A673 (cell line): ENCODE data around the gene ZBED2. TPM values are rescaled to one million over a fixed set of nuclear protein-coding genes. Genes with fewer than 3 reads are reported as not detected.

ENCODE experiments used
- BruUV-seq: library from RNA; stranded (reverse); fragments of 400-500 nt; replicated peaks from 2 replicates; lab custom pipeline; 2021; lab: Mats Ljungman, UMichigan
- CTCF ChIA-PET: fragments of 300-600 bp; sonication (Branson Sonifier 250); formaldehyde crosslinking; loops from one replicate; lab custom pipeline; 2022; ENCODE audit warnings: antibody characterized with exemption; lab: Charles Lee
- POLR2A ChIA-PET: fragments of 300-600 bp; sonication (Branson Sonifier 250); formaldehyde crosslinking; loops from one replicate; lab custom pipeline; 2022; ENCODE audit warnings: antibody characterized with exemption; ENCODE audit not compliant: low non-redundant PET; lab: Charles Lee
- DNase-seq: peaks from one replicate; pipeline ENCODE4 v3.0.0-alpha.2; 2015; ENCODE audit warnings: low spot score
- H3K27ac ChIP-seq: fragments of 200-600 bp; sonication (generic); 2 replicates; pipeline ENCODE4 v1.5.1; 2016; ENCODE audit warnings: mixed run types, low read depth, mild to moderate bottlenecking, mixed read lengths, antibody characterized with exemption, low read length; ENCODE audit not compliant: poor library complexity, severe bottlenecking
- H3K27me3 ChIP-seq: fragments of 200-600 bp; sonication (generic); replicated peaks from 2 replicates; pipeline ENCODE4 v1.6.1; 2017; ENCODE audit warnings: mixed run types, low read depth, mild to moderate bottlenecking, mixed read lengths, antibody characterized with exemption, low read length; ENCODE audit not compliant: insufficient read depth, poor library complexity
- H3K36me3 ChIP-seq: fragments of 200-600 bp; sonication (generic); 2 replicates; pipeline ENCODE4 v1.6.1; 2016; ENCODE audit warnings: mixed run types, mild to moderate bottlenecking, mixed read lengths, antibody characterized with exemption, low read length; ENCODE audit not compliant: insufficient read depth, poor library complexity, severe bottlenecking
- H3K4me1 ChIP-seq: fragments of 200-600 bp; sonication (generic); 2 replicates; pipeline ENCODE4 v1.6.1; 2017; ENCODE audit warnings: mixed run types, mild to moderate bottlenecking, mixed read lengths, antibody characterized with exemption, low read length; ENCODE audit not compliant: insufficient read depth, poor library complexity, severe bottlenecking
- H3K4me3 ChIP-seq: fragments of 200-600 bp; sonication (generic); 2 replicates; pipeline ENCODE4 v1.5.1; 2016; ENCODE audit warnings: low read depth, mixed run types, mild to moderate bottlenecking, mixed read lengths, low read length; ENCODE audit not compliant: poor library complexity, severe bottlenecking
- H3K9me3 ChIP-seq: fragments of 200-600 bp; sonication (generic); 2 replicates; pipeline ENCODE4 v1.6.1; 2016; ENCODE audit warnings: mixed run types, low read depth, mild to moderate bottlenecking, mixed read lengths, antibody characterized with exemption, low read length; ENCODE audit not compliant: poor library complexity, severe bottlenecking
- EZH2 ChIP-seq: fragments of 200-600 bp; sonication (generic); IDR thresholded peaks from 2 replicates; pipeline ENCODE4 v1.6.1; 2017; ENCODE audit warnings: borderline replicate concordance, low read depth, mild to moderate bottlenecking, mixed read lengths, antibody characterized with exemption, low read length; ENCODE audit not compliant: poor library complexity, severe bottlenecking
- intact Hi-C: fragments of 100-400 bp; cut with micrococcal nuclease; formaldehyde crosslinking; loops from one replicate; pipeline ENCODE4 v1.10.0; 2022; ENCODE audit not compliant: unreplicated experiment
- total RNA-seq: library from RNA; stranded (reverse); gene quantifications from 2 replicates; pipeline ENCODE4 v1.2.3, GENCODE V29; 2021
- TF ChIP-seq, protein P1 (sequence below): fragments of 300-800, 200-600 bp; sonication (generic); conservative IDR thresholded peaks from 2 replicates; pipeline ENCODE4 v1.5.1; 2017; ENCODE audit warnings: low read depth, mild to moderate bottlenecking, antibody characterized with exemption, low read length, moderate library complexity, mixed read lengths

Gene ZBED2
- total RNA-seq, 1 experiment from 2014 or later, result not detected

DNA sequence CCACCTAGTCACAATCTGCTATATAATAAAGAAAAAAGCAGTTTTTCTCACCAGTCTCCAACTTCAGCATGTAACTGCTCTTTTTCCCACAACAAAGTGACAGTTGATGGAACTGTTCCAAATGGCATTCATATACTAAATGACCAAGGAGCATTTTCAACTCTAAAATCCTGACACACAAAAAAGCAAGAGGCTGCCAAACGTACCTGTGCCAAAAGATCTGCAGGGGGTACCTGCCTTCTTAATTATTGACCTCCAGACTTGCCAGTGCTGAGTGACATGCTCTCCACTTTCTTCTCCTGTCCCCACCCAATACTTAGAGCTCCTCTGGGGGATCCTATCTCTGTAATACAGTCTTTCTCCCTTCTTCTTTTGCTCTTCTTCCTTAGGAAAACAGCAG lies 18.0 kb downstream of the ZBED2 start:
- Histone ChIP-seq H3K27me3 (no peaks in the 10 kb centered on the region), H3K36me3 (no peaks in the 10 kb centered on the region), H3K4me1 (no peaks in the 10 kb centered on the region), H3K9me3 (no peaks in the 10 kb centered on the region), H3K4me3 (no peak overlapping the region), H3K27ac (no peak overlapping the region)
- POLR2A ChIA-PET, result no interaction called here
- no TSS peak for BruUV-seq
- CTCF ChIA-PET, result interaction anchor here (1.1 kb wide), 1 partner anchor 114 kb away, joined by 9 read pairs; no protein-coding TSS in a partner anchor
- no peak for TF ChIP-seq EZH2
- TF ChIP-seq, protein P1, sequence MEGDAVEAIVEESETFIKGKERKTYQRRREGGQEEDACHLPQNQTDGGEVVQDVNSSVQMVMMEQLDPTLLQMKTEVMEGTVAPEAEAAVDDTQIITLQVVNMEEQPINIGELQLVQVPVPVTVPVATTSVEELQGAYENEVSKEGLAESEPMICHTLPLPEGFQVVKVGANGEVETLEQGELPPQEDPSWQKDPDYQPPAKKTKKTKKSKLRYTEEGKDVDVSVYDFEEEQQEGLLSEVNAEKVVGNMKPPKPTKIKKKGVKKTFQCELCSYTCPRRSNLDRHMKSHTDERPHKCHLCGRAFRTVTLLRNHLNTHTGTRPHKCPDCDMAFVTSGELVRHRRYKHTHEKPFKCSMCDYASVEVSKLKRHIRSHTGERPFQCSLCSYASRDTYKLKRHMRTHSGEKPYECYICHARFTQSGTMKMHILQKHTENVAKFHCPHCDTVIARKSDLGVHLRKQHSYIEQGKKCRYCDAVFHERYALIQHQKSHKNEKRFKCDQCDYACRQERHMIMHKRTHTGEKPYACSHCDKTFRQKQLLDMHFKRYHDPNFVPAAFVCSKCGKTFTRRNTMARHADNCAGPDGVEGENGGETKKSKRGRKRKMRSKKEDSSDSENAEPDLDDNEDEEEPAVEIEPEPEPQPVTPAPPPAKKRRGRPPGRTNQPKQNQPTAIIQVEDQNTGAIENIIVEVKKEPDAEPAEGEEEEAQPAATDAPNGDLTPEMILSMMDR, result no peak
- intact Hi-C loops, result no loop called here
- no peak for DNase-seq

DNA sequence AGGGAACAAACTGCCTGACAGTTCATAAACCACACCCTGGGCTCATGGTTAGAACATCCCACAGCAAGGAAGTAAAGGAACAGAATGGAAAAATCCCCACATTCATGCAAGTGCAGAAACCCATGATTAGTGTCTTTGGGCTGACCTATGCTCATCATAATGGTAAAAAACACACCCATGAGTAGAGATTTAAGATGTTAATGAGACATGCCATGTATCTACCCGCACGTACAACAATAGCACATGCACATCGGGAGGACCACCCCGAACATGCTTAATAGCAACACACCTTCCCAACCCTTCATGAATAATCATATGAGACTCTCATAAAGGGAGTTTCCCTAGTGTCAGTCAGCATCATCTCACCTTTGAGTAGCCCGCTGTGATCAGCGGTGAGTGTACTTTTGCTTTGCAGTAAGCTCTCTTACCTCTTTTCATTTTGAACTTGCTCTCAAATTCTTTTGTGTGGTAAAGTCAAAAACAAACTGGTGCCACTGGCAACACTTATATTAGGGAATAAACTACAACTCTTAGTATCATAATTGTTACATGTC lies 23.2 kb downstream of the ZBED2 start:
- no peak for DNase-seq
- CTCF ChIA-PET, result no interaction called here
- H3K27me3 ChIP-seq, result no peaks in the 10 kb centered on the region
- H3K36me3 ChIP-seq, result no peaks in the 10 kb centered on the region
- H3K4me1 ChIP-seq, result no peaks in the 10 kb centered on the region
- intact Hi-C loops, result no loop called here
- no peak overlapping the region for H3K27ac ChIP-seq
- H3K4me3 ChIP-seq, result no peak overlapping the region
- TF ChIP-seq EZH2, result no peak
- TF ChIP-seq, protein P1, result no peak
- no TSS peak for BruUV-seq
- POLR2A ChIA-PET, result no interaction called here
- H3K9me3 ChIP-seq, result no peaks in the 10 kb centered on the region

DNA sequence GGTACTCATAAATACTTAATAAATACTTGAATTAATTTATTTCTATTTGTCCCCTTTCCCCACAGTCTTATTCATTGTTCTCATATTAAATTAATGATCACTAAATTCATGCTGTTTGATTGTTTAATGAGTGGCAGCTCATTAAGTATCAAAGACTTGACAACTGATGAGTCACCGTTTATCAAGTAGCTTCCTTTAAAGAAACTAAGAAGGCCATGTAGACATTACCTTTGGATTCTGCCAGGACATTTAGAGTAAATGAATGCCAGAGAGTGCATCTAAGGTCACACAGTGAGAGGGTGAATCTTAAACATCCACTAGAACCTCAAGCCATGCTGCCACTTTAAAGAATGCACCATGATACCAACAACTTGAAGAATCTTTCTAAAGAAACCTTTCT lies 23.9 kb downstream of the ZBED2 start:
- no peaks in the 10 kb centered on the region for H3K9me3 ChIP-seq
- POLR2A ChIA-PET, result no interaction called here
- intact Hi-C loops, result no loop called here
- no peaks in the 10 kb centered on the region for H3K27me3 ChIP-seq
- no TSS peak for BruUV-seq
- no peak overlapping the region for H3K4me3 ChIP-seq
- CTCF ChIA-PET, result no interaction called here
- H3K4me1 ChIP-seq, result no peaks in the 10 kb centered on the region
- DNase-seq, result no peak
- H3K36me3 ChIP-seq, result no peaks in the 10 kb centered on the region
- TF ChIP-seq, protein P1, result no peak
- no peak for TF ChIP-seq EZH2
- no peak overlapping the region for H3K27ac ChIP-seq
